Thymus (tissue), 11 donors: Measurements from ENCODE around the gene SAMD11. TPM values are rescaled to one million over a fixed set of nuclear protein-coding genes. Genes with fewer than 3 reads are reported as not detected.
"Not testable (repeated sequence)": the region's sequence is repeated elsewhere in the genome, so short reads cannot be mapped to it uniquely, and the experiment has no call there.

Experiments
- DNase-seq, 9 donors: peaks; one replicate each; pipeline ENCODE4 v3.0.0-alpha.2; 2013; ENCODE audit warnings: low spot score in 9 of 9, low read depth in 6 of 9, missing footprints in 1 of 9
- H3K27ac ChIP-seq, 2 donors: one replicate each; pipeline ENCODE4 v1.5.1; 2013; ENCODE audit warnings: control low read depth in 1 of 2, low read depth in 1 of 2, low read length in 1 of 2, mild to moderate bottlenecking in 1 of 2, moderate library complexity in 1 of 2
- H3K27me3 ChIP-seq, 2 donors: one replicate each; pipeline ENCODE4 v1.5.1; 2013; ENCODE audit warnings: low read length in 1 of 2; ENCODE audit not compliant: control insufficient read depth in 2 of 2, insufficient read depth in 1 of 2
- H3K36me3 ChIP-seq, 2 donors: one replicate each; pipeline ENCODE4 v1.5.1; 2013; ENCODE audit warnings: low read length in 1 of 2, mild to moderate bottlenecking in 1 of 2, moderate library complexity in 1 of 2; ENCODE audit not compliant: control insufficient read depth in 2 of 2, insufficient read depth in 2 of 2
- H3K4me1 ChIP-seq, 2 donors: one replicate each; pipeline ENCODE4 v1.5.1; 2013; ENCODE audit warnings: low read length in 2 of 2; ENCODE audit not compliant: control insufficient read depth in 2 of 2, insufficient read depth in 2 of 2
- H3K4me3 ChIP-seq, 2 donors: one replicate each; pipeline ENCODE4 v1.5.1; 2013; ENCODE audit warnings: low read length in 2 of 2, control low read depth in 1 of 2, mild to moderate bottlenecking in 1 of 2
- H3K9me3 ChIP-seq, 2 donors: one replicate each; pipeline ENCODE4 v1.5.1; 2013; ENCODE audit warnings: low read length in 1 of 2, mild to moderate bottlenecking in 1 of 2; ENCODE audit not compliant: control insufficient read depth in 2 of 2, insufficient read depth in 1 of 2
- WGBS: extraction: QIAGEN DNeasy Blood & Tissue Kit; methylation state at CpG from one replicate; pipeline ENCODE4 v1.1.7; 2013; 5-methylcytosine and 5-hydroxymethylcytosine counted together
- polyA plus RNA-seq: library from polyadenylated mRNA; stranded (reverse); fragments of 200-250 nt; gene quantifications from one replicate; pipeline ENCODE4 v1.2.3, GENCODE V29; 2013
- total RNA-seq: library from RNA; stranded (reverse); fragments of 120-200 nt; gene quantifications from one replicate; pipeline ENCODE4 v1.2.4, GENCODE V29; 2013
- donor health status: healthy.

Gene SAMD11
- total and polyA plus RNA-seq, 2 donors = 0.38 to 1.7 TPM

DNA sequence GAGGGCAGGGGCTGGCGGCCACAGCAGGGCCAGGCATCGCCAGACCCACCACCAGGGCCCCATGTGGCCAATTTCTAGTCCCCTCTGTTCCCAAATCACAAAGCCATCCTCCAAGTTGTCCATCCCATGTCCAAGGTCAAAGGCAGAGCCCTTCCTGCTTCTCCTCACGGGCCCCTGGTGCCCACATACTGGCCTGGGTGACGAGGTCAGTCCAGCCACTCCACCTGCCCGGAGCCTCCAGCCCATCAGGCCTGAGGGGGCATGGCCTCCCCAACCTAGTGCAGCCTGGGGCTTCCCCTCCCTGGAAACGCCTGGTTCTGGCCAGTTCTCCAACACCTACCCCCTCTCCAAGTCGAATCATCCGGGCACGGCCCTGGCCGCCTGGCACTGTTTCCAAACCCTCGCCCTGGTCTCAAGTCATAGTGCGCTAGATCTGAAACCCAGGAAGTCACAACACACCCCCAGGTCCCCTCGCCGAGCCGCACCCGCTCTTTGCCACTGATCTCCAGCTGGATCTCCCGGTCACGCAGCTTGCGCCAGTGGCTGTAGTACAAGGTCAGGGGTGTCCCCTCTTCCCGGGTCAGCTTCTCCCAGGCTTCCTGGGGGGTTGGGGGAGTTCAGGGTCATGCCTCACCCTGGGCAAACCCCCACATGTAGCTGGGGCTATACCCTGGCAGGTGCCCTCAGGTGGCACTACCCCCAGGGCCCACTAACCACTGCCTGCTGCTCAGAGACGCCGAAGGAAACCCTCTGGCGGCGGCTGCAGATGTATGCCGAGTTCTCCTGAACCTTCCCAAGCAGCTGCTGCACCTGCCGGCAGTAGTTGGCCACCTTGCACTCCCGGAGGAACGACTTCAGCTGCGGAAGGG is 22.2 kb downstream of the SAMD11 start:
- peaks cover 45 to 72% of the 10 kb centered on the region in 2 donors for H3K36me3 ChIP-seq
- no peak overlapping the region for H3K27ac ChIP-seq

GRCh38 chr1:946811-947210 is 23.1 kb downstream of the SAMD11 start:
- H3K9me3 ChIP-seq, H3K4me3 ChIP-seq, DNase-seq, H3K4me1 ChIP-seq, H3K27ac ChIP-seq: not testable (repeated sequence)
- H3K27me3 ChIP-seq = peaks cover 22 to 25% of the 10 kb centered on the region in 2 donors
- peaks cover 51 to 81% of the 10 kb centered on the region in 2 donors for H3K36me3 ChIP-seq
- WGBS = 98% methylated on average over 13 of the region's 13 CpGs

More for the DNA sequence above, 22.2 kb downstream of the SAMD11 start:
- H3K9me3 ChIP-seq = no peaks in the 10 kb centered on the region
- WGBS = 97% methylated on average over 29 of the region's 29 CpGs
- no peak for DNase-seq
- H3K27me3 ChIP-seq = peaks cover 31 to 33% of the 10 kb centered on the region in 2 donors
- no peak overlapping the region for H3K4me3 ChIP-seq
- H3K4me1 ChIP-seq = peaks cover 0 to 9% of the 10 kb centered on the region in 2 donors

- WGBS = 95% methylated on average over 15 of the region's 15 CpGs
- Histone ChIP-seq H3K27me3 (peaks cover 13% of the 10 kb centered on the region in 2 donors), H3K4me3 (no peak overlapping the region), H3K27ac (no peak overlapping the region), H3K36me3 (peaks cover 58 to 92% of the 10 kb centered on the region in 2 donors), H3K9me3 (no peaks in the 10 kb centered on the region), H3K4me1 (peaks cover 0 to under 1% of the 10 kb centered on the region in 2 donors)
- no peak for DNase-seq
Observed at GRCh38 chr1:947958-948357, 24.2 kb downstream of the SAMD11 start.

- WGBS = 87% methylated on average over 9 of the region's 9 CpGs
- H3K27me3 ChIP-seq = no peaks in the 10 kb centered on the region
Observed at GRCh38 chr1:950268-950667, 26.5 kb downstream of the SAMD11 start.

DNA sequence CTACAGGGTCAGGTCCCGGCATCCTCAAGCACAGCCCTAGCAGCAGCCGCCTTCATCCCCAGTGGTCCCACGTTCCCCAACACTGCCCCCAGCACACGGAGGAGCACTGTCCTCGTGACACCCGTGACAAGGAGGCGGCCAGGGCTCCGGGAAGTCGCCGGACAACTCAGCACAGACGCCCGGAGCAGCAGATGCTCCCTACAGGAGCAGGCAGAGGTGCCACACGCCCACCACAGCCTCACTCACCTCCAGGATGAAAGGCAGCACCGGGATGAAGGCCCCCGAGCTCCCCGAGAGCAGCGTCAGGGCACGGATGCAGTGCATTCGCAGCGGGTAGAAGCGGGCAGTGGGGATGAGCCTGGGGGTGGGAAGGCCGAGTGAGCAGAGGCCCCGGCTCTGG is 27.2 kb downstream of the SAMD11 start:
- Histone ChIP-seq H3K9me3 (no peaks in the 10 kb centered on the region), H3K36me3 (peaks cover 79 to 98% of the 10 kb centered on the region in 2 donors), H3K27me3 (no peaks in the 10 kb centered on the region), H3K27ac (no peak overlapping the region), H3K4me3 (no peak overlapping the region), H3K4me1 (no peaks in the 10 kb centered on the region)
- no peak for DNase-seq
- 97% methylated on average over 23 of the region's 23 CpGs for WGBS

More at GRCh38 chr1:950268-950667, 26.5 kb downstream of the SAMD11 start:
- Histone ChIP-seq H3K36me3 (peaks cover 74 to 98% of the 10 kb centered on the region in 2 donors), H3K4me1 (no peaks in the 10 kb centered on the region), H3K9me3 (no peaks in the 10 kb centered on the region), H3K4me3 (no peak overlapping the region), H3K27ac (no peak overlapping the region)
- DNase-seq = no peak

GRCh38 chr1:951364-951763 is 27.6 kb downstream of the SAMD11 start:
- no peak overlapping the region for H3K4me3 ChIP-seq
- 97% methylated on average over 6 of the region's 6 CpGs for WGBS
- no peaks in the 10 kb centered on the region for H3K4me1 ChIP-seq
- peaks cover 80 to 93% of the 10 kb centered on the region in 2 donors for H3K36me3 ChIP-seq
- H3K9me3 ChIP-seq = no peaks in the 10 kb centered on the region
- H3K27me3 ChIP-seq = no peaks in the 10 kb centered on the region
- no peak overlapping the region for H3K27ac ChIP-seq
- no peak for DNase-seq

DNA sequence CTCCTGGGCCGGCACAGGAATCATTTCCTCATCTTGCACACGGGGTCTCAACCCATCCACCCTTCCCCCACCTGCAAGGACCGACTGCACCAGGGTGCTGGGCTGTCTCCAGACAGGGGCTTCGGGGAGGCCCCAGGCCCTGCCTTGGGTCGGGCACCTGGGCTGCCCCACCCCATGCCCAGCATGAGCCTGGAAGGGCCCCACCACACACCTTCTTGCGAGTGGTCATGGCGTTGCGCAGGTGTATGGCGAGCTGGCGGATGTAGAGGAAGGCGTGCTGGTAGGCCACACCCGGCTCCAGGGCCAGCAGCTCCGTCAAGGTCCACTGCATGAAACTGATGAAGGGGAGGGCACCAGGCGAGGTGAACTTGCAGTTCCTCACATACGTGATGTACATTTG is 28.5 kb downstream of the SAMD11 start:
- H3K36me3 ChIP-seq = peaks cover 85 to 86% of the 10 kb centered on the region in 2 donors
- no peaks in the 10 kb centered on the region for H3K9me3 ChIP-seq
- DNase-seq = no peak
- no peaks in the 10 kb centered on the region for H3K4me1 ChIP-seq
- no peaks in the 10 kb centered on the region for H3K27me3 ChIP-seq
- no peak overlapping the region for H3K27ac ChIP-seq
- WGBS = 98% methylated on average over 15 of the region's 15 CpGs
- H3K4me3 ChIP-seq = no peak overlapping the region

DNA sequence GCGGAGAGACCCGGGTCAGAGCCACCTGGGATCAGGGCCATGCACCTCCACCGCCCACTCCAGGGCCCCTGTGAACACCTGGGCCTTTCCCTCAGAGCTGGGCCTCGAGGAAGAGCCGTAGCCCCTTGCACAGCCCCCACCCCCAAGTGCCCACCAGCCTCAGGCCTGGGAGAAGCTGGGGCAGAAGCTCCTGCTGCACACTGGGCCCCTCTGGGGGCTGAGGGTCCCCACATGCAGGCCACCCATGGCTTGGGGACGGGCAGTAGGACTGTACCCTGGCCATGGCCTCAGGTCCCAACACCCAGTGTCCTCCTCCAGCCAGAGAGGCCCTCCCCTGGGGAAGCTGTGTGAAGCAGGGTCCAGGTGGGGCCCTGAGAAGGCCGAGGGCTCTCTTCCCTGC is 28.9 kb downstream of the SAMD11 start:
- Histone ChIP-seq H3K36me3 (peaks cover 82% of the 10 kb centered on the region in 2 donors), H3K9me3 (no peaks in the 10 kb centered on the region), H3K27ac (no peak overlapping the region), H3K4me1 (peaks cover under 1 to 3% of the 10 kb centered on the region in 2 donors), H3K4me3 (no peak overlapping the region), H3K27me3 (no peaks in the 10 kb centered on the region)
- 88% methylated on average over 7 of the region's 7 CpGs for WGBS
- no peak for DNase-seq

DNA sequence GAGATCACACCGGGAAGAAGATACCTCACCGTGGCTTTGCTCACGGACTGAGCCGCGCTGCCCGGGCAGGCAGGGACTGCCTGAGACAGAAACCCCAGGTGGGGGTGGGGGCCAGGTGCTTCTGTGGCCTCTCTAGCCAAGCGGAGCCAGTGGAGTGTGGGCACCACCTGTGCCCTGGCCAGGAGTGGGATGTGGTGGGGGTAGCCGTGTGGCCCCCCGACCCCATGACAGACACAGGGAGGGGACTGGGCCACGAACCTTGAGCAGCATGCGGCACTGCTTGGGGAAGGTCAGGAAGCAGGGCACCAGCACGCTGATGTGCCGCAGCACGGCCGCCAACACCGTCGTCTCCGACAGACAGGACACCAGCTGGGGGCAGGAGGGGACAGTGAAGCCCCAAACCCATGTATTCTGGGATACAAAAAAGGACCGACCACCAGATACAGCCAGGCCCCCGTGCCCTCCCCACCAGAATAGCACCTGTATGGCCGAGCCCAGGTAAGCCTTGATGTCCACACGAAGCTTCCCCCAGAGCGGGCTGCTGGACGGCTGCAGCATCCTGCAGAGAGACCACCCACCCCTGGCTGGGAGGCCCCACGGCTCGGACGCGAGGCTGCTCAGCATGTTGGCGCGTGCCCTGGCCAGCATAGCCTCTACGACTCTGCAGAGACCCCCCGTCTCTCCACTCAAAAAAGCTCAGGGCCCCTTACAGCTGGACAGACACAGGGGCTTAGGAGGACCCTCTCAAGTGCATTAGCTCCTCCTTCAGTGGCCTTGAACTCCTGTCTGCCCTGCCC is 30.0 kb downstream of the SAMD11 start:
- peaks cover 6 to 7% of the 10 kb centered on the region in 2 donors for H3K4me1 ChIP-seq
- WGBS = 94% methylated on average over 32 of the region's 32 CpGs
- H3K4me3 ChIP-seq = no peak overlapping the region

More for the DNA sequence above, 30.0 kb downstream of the SAMD11 start:
- peaks cover 70 to 72% of the 10 kb centered on the region in 2 donors for H3K36me3 ChIP-seq
- no peak for DNase-seq
- no peaks in the 10 kb centered on the region for H3K9me3 ChIP-seq
- no peaks in the 10 kb centered on the region for H3K27me3 ChIP-seq
- H3K27ac ChIP-seq = no peak overlapping the region
